Spleen (tissue), 11 donors: ENCODE data around the gene BMP2. TPM values are rescaled to one million over a fixed set of nuclear protein-coding genes. Genes with fewer than 3 reads are reported as not detected.
A peak's percentile ranks its signal among the peaks of the same experiment; 100 is the strongest.

Source experiments
- DNase-seq: peaks from one replicate; pipeline ENCODE4 v3.0.0-alpha.2; 2020
- H3K27ac ChIP-seq, 8 donors: fragments of 200-600 bp; sonication (generic) in 7 of 8; 1 replicate in 4 of 8; 2 replicates in 4 of 8; pipeline versions ENCODE4 v1.5.0 to v1.8.0; 2016 to 2021; ENCODE audit warnings: inconsistent platforms in 4 of 8, mild to moderate bottlenecking in 4 of 8, moderate library complexity in 1 of 8
- H3K27me3 ChIP-seq, 7 donors: fragments of 200-600 bp; sonication (generic) in 6 of 7; replicated peaks in 1 of 7; 1 replicate in 4 of 7; 2 replicates in 3 of 7; pipeline versions ENCODE4 v1.5.0 to v1.8.0; 2016 to 2021; ENCODE audit warnings: inconsistent platforms in 3 of 7, mild to moderate bottlenecking in 1 of 7
- H3K36me3 ChIP-seq, 6 donors: fragments of 200-600 bp; sonication (generic) in 5 of 6; 1 replicate in 4 of 6; 2 replicates in 2 of 6; pipeline versions ENCODE4 v1.5.0 to v1.8.0; 2016 to 2021; ENCODE audit warnings: inconsistent platforms in 2 of 6
- H3K4me1 ChIP-seq, 6 donors: fragments of 200-600 bp; sonication (generic) in 5 of 6; 1 replicate in 3 of 6; 2 replicates in 3 of 6; pipeline versions ENCODE4 v1.5.0 to v1.8.0; 2016 to 2021; ENCODE audit warnings: inconsistent platforms in 3 of 6
- H3K4me3 ChIP-seq, 8 donors: fragments of 200-600 bp; sonication (generic) in 7 of 8; 1 replicate in 4 of 8; 2 replicates in 4 of 8; pipeline versions ENCODE4 v1.5.0 to v1.8.0; 2016 to 2021; ENCODE audit warnings: inconsistent platforms in 4 of 8, mild to moderate bottlenecking in 4 of 8, moderate library complexity in 2 of 8
- H3K9me3 ChIP-seq, 8 donors: fragments of 200-600 bp; sonication (generic) in 7 of 8; 1 replicate in 4 of 8; 2 replicates in 4 of 8; pipeline versions ENCODE4 v1.5.0 to v1.8.0; 2016 to 2021; ENCODE audit warnings: inconsistent platforms in 4 of 8
- POLR2A ChIP-seq, 3 donors: fragments of 450-650 bp; IDR thresholded peaks; one replicate each; pipeline ENCODE4 v1.5.1; 2017; ENCODE audit warnings: antibody characterized with exemption in 3 of 3, mild to moderate bottlenecking in 1 of 3
- POLR2AphosphoS5 ChIP-seq, 3 donors: sonication (generic); formaldehyde crosslinking; IDR thresholded peaks; one replicate each; pipeline ENCODE4 v1.5.1; 2017; ENCODE audit warnings: antibody characterized with exemption in 3 of 3
- WGBS, 5 donors: extraction: QIAGEN DNeasy Blood & Tissue Kit in 3 of 5; methylation state at CpG; one replicate each; pipeline versions ENCODE4 v1.1.5 to v1.1.7; 2013 to 2018; 5-methylcytosine and 5-hydroxymethylcytosine counted together
- intact Hi-C: fragments of 100-400 bp; cut with DNase I; formaldehyde crosslinking; loops from one replicate; pipeline ENCODE4 v1.15.0; 2023; ENCODE audit warnings: low total_unique reads
- polyA plus RNA-seq, 3 donors: library from polyadenylated mRNA; stranded (reverse); fragments of 200-250 nt; gene quantifications; one replicate each; pipeline ENCODE4 v1.2.1, GENCODE V29; 2013
- total RNA-seq, 7 donors: library from RNA; depleted of rRNA in 3 of 7; stranded (reverse); fragments of >200 nt in 3 of 7; fragmentation: NEBNext Ultra II Directional in 4 of 7; extraction: Animal tissue kit (Norgen Biotek cat#: 25700) in 4 of 7; gene quantifications; one replicate each; pipeline versions ENCODE4 v1.1.0 to v1.2.1, GENCODE V29; 2016 to 2021
- TF ChIP-seq, protein P1 (sequence below), 11 experiments: fragments of 200-600 bp in 7 of 11; fragments of 450-650 bp in 4 of 11; sonication (generic) in 4 of 11; IDR thresholded peaks in 8 of 11; conservative IDR thresholded peaks in 3 of 11; 1 replicate in 7 of 11; 2 replicates in 4 of 11; pipeline versions ENCODE4 v1.4.0 to v1.8.0; 2016 to 2021; ENCODE audit warnings: antibody characterized with exemption in 11 of 11, inconsistent platforms in 4 of 11, mild to moderate bottlenecking in 1 of 11
- donor health status: healthy with polysubstance abuse.
- donor health status: DM: no; HTN: no; CAD: no; lungs with moderate emphysema.
- donor health status: DM: no; HTN: no; CAD: no.
- donor health status: Bipolar disorder and iron deficiency.
- donor health status: healthy.
- donor health status: DM: no; HTN: no; CAD: no.
- donor health status: DM: yes; HTN: yes; CAD: no.

The BMP2 gene
- total and polyA plus RNA-seq, 10 donors: 1.7 to 30.1 (median 15.0) TPM

DNA sequence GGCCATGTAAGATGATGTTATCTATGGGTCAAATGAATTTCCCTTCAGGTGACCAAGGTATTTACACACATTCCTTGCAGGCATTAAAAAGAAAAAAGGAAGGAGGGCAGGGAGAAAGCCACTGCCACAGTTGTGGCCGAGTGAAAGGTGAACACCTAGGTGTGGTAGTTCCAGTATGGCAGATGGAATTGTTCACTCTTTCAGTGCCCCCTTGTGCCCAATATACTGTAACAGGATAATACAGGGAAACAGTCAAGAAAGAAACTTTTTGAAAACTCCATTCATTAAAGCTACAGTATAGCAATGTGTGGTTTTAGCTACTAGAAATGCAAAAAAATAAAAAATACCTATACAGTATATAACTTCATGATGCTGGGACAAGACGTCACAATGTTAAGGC is 52.1 kb downstream of the BMP2 start:
- Histone ChIP-seq H3K36me3 (no peaks in the 10 kb centered on the region), H3K4me1 (no peaks in the 10 kb centered on the region), H3K4me3 (no peak overlapping the region), H3K9me3 (no peaks in the 10 kb centered on the region), H3K27me3 (no peaks in the 10 kb centered on the region), H3K27ac (no peak overlapping the region)
- TF ChIP-seq, protein P1, sequence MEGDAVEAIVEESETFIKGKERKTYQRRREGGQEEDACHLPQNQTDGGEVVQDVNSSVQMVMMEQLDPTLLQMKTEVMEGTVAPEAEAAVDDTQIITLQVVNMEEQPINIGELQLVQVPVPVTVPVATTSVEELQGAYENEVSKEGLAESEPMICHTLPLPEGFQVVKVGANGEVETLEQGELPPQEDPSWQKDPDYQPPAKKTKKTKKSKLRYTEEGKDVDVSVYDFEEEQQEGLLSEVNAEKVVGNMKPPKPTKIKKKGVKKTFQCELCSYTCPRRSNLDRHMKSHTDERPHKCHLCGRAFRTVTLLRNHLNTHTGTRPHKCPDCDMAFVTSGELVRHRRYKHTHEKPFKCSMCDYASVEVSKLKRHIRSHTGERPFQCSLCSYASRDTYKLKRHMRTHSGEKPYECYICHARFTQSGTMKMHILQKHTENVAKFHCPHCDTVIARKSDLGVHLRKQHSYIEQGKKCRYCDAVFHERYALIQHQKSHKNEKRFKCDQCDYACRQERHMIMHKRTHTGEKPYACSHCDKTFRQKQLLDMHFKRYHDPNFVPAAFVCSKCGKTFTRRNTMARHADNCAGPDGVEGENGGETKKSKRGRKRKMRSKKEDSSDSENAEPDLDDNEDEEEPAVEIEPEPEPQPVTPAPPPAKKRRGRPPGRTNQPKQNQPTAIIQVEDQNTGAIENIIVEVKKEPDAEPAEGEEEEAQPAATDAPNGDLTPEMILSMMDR (IDR thresholded peaks at IDR 0.05 in 8 of 11, conservative IDR thresholded peaks at IDR 0.05 in 3 of 11): peak in 6 of 11 experiments; percentile 10 to 45 (median 28)
- no peak for TF ChIP-seq POLR2A (IDR thresholded peaks at IDR 0.05)
- 51 to 63% (median 58%) methylated on average over 2 of the region's 2 CpGs for WGBS, 5 donors
- no peak for DNase-seq
- intact Hi-C loops: no loop called here

DNA sequence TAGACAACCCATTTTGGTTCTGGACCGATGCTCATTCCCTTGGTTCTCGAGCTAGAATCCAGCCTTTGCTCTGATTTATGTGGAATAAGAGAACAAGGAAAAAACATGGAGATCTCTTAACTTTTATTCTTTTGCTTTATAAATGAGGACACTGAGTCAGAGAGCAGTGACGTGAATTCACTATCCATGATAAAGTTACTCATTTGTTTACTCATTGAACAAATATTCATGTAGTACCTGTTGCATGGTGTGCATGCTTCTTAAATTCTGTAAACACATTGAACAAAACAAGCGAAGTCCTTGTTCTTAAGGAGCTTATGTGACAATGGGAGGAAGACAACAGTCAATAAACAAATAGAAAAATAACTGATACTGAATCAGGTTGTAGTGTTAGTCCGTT is 56.9 kb downstream of the BMP2 start:
- DNase-seq: no peak
- TF ChIP-seq POLR2A (IDR thresholded peaks at IDR 0.05): no peak
- no peak for TF ChIP-seq POLR2AphosphoS5 (IDR thresholded peaks at IDR 0.05)
- TF ChIP-seq, protein P1 (IDR thresholded peaks at IDR 0.05 in 8 of 11, conservative IDR thresholded peaks at IDR 0.05 in 3 of 11): no peak
- Histone ChIP-seq H3K9me3 (no peaks in the 10 kb centered on the region), H3K36me3 (no peaks in the 10 kb centered on the region), H3K27ac (no peak overlapping the region), H3K27me3 (no peaks in the 10 kb centered on the region), H3K4me1 (peaks cover 0 to 7% (median 0%) of the 10 kb centered on the region in 6 donors), H3K4me3 (no peak overlapping the region)
- 78 to 91% (median 86%) methylated on average over 5 of the region's 5 CpGs for WGBS, 5 donors
- intact Hi-C loops: loop anchor here (10.0 kb wide), 1 partner anchor 250 kb away; no protein-coding TSS in a partner anchor

DNA sequence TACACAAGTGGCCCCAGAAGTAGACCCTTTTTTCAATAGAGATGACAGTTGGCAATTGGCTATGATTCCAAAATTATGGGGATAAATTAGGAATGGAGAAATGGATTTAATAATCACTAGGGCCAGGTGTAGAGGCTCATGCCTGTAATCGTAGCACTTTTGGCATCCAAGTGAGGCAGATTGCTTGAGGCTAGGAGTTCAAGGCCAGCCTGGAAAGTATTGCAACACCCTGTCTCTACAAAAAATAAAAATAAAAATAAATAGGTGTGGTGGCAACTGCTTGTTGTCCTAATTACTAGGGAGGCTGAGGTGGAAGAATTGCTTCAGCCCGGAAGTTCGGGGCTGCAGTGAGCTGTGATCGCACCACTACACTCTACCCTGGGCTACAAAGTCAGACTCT is 60.0 kb downstream of the BMP2 start:
- no peaks in the 10 kb centered on the region for H3K36me3 ChIP-seq
- TF ChIP-seq, protein P1 (IDR thresholded peaks at IDR 0.05 in 8 of 11, conservative IDR thresholded peaks at IDR 0.05 in 3 of 11): no peak
- TF ChIP-seq POLR2AphosphoS5 (IDR thresholded peaks at IDR 0.05): no peak
- TF ChIP-seq POLR2A (IDR thresholded peaks at IDR 0.05): no peak
- no peak overlapping the region for H3K4me3 ChIP-seq
- 87 to 94% (median 92%) methylated on average over 4 of the region's 4 CpGs for WGBS, 5 donors
- no peaks in the 10 kb centered on the region for H3K27me3 ChIP-seq
- no peaks in the 10 kb centered on the region for H3K9me3 ChIP-seq
- H3K27ac ChIP-seq: no peak overlapping the region
- H3K4me1 ChIP-seq: peaks cover 0 to 8% (median 0%) of the 10 kb centered on the region in 6 donors
- intact Hi-C loops: loop anchor here (5.0 to 10.0 kb wide), 2 partner anchors 253 to 1030 kb away; no protein-coding TSS in a partner anchor
- DNase-seq: no peak

DNA sequence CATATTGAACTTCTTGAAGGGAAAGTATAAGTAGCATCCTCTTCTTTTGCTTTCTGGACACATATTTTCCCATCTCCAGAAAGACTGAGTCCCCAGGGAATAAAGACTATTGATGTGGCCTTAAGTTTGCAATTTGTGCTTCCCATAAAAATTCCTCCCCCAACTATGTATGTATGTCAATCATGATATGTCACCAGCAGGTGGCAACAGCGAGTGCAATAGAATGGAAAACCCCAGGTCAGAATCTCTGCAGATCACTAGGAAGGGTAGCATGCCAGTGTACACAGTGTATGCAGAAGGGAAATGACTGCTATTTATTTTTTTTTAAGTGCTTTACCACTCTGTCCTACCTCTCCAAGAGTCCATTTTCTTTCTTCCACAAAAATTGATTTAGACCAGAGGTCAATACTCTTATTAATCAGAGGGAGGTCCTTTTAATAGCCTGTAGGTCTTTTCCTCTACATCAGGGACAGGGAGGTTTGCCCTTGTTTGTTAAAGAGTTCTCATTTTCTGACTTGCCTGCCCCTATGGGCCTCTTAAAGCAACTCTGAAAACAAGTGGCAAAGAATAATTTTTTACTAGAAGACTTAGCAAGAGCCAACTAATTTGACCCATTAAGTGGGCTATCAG is 61.4 kb downstream of the BMP2 start:
- Histone ChIP-seq H3K27ac (no peak overlapping the region), H3K36me3 (no peaks in the 10 kb centered on the region), H3K4me3 (no peak overlapping the region), H3K27me3 (no peaks in the 10 kb centered on the region), H3K9me3 (no peaks in the 10 kb centered on the region), H3K4me1 (peaks cover 0 to 8% (median 0%) of the 10 kb centered on the region in 6 donors)
- TF ChIP-seq POLR2A (IDR thresholded peaks at IDR 0.05) (no peak), POLR2AphosphoS5 (IDR thresholded peaks at IDR 0.05) (no peak)
- TF ChIP-seq, protein P1 (IDR thresholded peaks at IDR 0.05 in 8 of 11, conservative IDR thresholded peaks at IDR 0.05 in 3 of 11): peak in 10 of 11 experiments; percentile 8 to 71 (median 60)
- 0 to 4% (median 0%) methylated on average over 1 of the region's 1 CpG for WGBS, 5 donors
- intact Hi-C loops: loop anchor here (5.0 to 10.0 kb wide), 2 partner anchors 254 to 1028 kb away; no protein-coding TSS in a partner anchor
- no peak for DNase-seq
